ENCODE data around the gene CCNJL.

CCNJL gene

GRCh38 chr5:160290751-160291150 lies 21.6 kb downstream of the CCNJL start:
- no peak for DNase-seq (ENCODE audit: low read depth)

- DNase-seq (ENCODE audit: low read depth), result no peak
Observed at GRCh38 chr5:160289721-160290120, 22.6 kb downstream of the CCNJL start.

GRCh38 chr5:160289356-160289651 lies 23.1 kb downstream of the CCNJL start:
- DNase-seq (ENCODE audit: low read depth), result no peak

- DNase-seq (ENCODE audit: low read depth), result no peak
Observed at GRCh38 chr5:160287378-160288051, 24.8 kb downstream of the CCNJL start.

- no peak for DNase-seq (ENCODE audit: low read depth)
Observed at GRCh38 chr5:160286947-160287346, 25.4 kb downstream of the CCNJL start.

- DNase-seq (ENCODE audit: low read depth), result no peak
Observed at GRCh38 chr5:160285316-160285715, 27.0 kb downstream of the CCNJL start.

- DNase-seq (ENCODE audit: low read depth), result no peak
Observed at GRCh38 chr5:160284291-160284873, 28.0 kb downstream of the CCNJL start.

- DNase-seq (ENCODE audit: low read depth), result no peak
Observed at GRCh38 chr5:160281275-160281674, 31.1 kb downstream of the CCNJL start.

GRCh38 chr5:160280384-160281095 lies 31.8 kb downstream of the CCNJL start:
- no peak for DNase-seq (ENCODE audit: low read depth)

GRCh38 chr5:160278343-160278742 lies 34.0 kb downstream of the CCNJL start:
- DNase-seq (ENCODE audit: low read depth), result no peak

- no peak for DNase-seq (ENCODE audit: low read depth)
Observed at GRCh38 chr5:160274483-160274931, 37.9 kb downstream of the CCNJL start.

- DNase-seq (ENCODE audit: low read depth), result no peak
Observed at GRCh38 chr5:160272889-160273288, 39.5 kb downstream of the CCNJL start.

- no peak for DNase-seq (ENCODE audit: low read depth)
Observed at GRCh38 chr5:160272264-160272663, 40.1 kb downstream of the CCNJL start.

GRCh38 chr5:160271836-160272235 lies 40.5 kb downstream of the CCNJL start:
- no peak for DNase-seq (ENCODE audit: low read depth)

- DNase-seq (ENCODE audit: low read depth), result no peak
Observed at GRCh38 chr5:160271396-160271795, 41.0 kb downstream of the CCNJL start.

GRCh38 chr5:160270704-160271103 lies 41.7 kb downstream of the CCNJL start:
- DNase-seq (ENCODE audit: low read depth), result no peak

GRCh38 chr5:160269017-160269416 lies 43.3 kb downstream of the CCNJL start:
- DNase-seq (ENCODE audit: low read depth), result no peak

- no peak for DNase-seq (ENCODE audit: low read depth)
Observed at GRCh38 chr5:160268121-160268520, 44.2 kb downstream of the CCNJL start.

GRCh38 chr5:160266752-160267345 lies 45.5 kb downstream of the CCNJL start:
- DNase-seq (ENCODE audit: low read depth), result no peak

- DNase-seq (ENCODE audit: low read depth), result no peak
Observed at GRCh38 chr5:160266044-160266443, 46.3 kb downstream of the CCNJL start.

- no peak for DNase-seq (ENCODE audit: low read depth)
Observed at GRCh38 chr5:160263326-160263855, 49.0 kb downstream of the CCNJL start.

- no peak for DNase-seq (ENCODE audit: low read depth)
Observed at GRCh38 chr5:160262151-160263074, 50.0 kb downstream of the CCNJL start.

Measured in T follicular helper cell (primary cell).